Left ventricle myocardium inferior (tissue), 1 donor: Measurements from ENCODE around the gene DNASE1L3. TPM values are rescaled to one million over a fixed set of nuclear protein-coding genes. Genes with fewer than 3 reads are reported as not detected.

ENCODE experiments used
- DNase-seq: peaks from one replicate; pipeline ENCODE4 v3.0.0-alpha.2; 2020
- H3K27ac ChIP-seq: fragments of 200-600 bp; replicated peaks from 2 replicates; pipeline ENCODE4 v1.8.0; 2021
- H3K27me3 ChIP-seq: fragments of 200-600 bp; 2 replicates; pipeline ENCODE4 v1.8.0; 2021; ENCODE audit warnings: low read depth
- H3K36me3 ChIP-seq: fragments of 200-600 bp; 2 replicates; pipeline ENCODE4 v1.8.0; 2021
- H3K4me1 ChIP-seq: fragments of 200-600 bp; 2 replicates; pipeline ENCODE4 v1.8.0; 2021
- H3K4me3 ChIP-seq: fragments of 200-600 bp; 2 replicates; pipeline ENCODE4 v1.8.0; 2021; ENCODE audit warnings: mild to moderate bottlenecking, moderate library complexity
- H3K9me3 ChIP-seq: fragments of 200-600 bp; replicated peaks from 2 replicates; pipeline ENCODE4 v1.8.0; 2021
- intact Hi-C: fragments of 100-400 bp; cut with micrococcal nuclease; formaldehyde crosslinking; loops from one replicate; pipeline ENCODE4 v1.11.0; 2022
- long read RNA-seq: library from polyadenylated mRNA; unstranded; transcript quantifications from one replicate; pipeline ENCODE4 v2.0.0, GENCODE V29; 2021
- total RNA-seq: library from RNA; stranded (reverse); fragmentation: NEBNext Ultra II Directional; extraction: Animal tissue kit (Norgen Biotek cat#: 25700); gene quantifications from one replicate; pipeline ENCODE4 v1.2.1, GENCODE V29; 2021
- TF ChIP-seq, protein P1 (sequence below): fragments of 200-600 bp; IDR thresholded peaks from 2 replicates; pipeline ENCODE4 v1.8.0; 2021; ENCODE audit warnings: antibody characterized with exemption, mild to moderate bottlenecking, borderline replicate concordance
- donor health status: DM: no; HTN: yes; CAD: no; lungs with severe emphysema.

Gene DNASE1L3, protein sequence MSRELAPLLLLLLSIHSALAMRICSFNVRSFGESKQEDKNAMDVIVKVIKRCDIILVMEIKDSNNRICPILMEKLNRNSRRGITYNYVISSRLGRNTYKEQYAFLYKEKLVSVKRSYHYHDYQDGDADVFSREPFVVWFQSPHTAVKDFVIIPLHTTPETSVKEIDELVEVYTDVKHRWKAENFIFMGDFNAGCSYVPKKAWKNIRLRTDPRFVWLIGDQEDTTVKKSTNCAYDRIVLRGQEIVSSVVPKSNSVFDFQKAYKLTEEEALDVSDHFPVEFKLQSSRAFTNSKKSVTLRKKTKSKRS
- total RNA-seq, result 4.5 TPM
- long read RNA-seq, partial matches to known transcripts, result 0 of 2 reads
- long read RNA-seq, other reads (novel, unspliced or antisense), result 1 of 2 reads

DNA sequence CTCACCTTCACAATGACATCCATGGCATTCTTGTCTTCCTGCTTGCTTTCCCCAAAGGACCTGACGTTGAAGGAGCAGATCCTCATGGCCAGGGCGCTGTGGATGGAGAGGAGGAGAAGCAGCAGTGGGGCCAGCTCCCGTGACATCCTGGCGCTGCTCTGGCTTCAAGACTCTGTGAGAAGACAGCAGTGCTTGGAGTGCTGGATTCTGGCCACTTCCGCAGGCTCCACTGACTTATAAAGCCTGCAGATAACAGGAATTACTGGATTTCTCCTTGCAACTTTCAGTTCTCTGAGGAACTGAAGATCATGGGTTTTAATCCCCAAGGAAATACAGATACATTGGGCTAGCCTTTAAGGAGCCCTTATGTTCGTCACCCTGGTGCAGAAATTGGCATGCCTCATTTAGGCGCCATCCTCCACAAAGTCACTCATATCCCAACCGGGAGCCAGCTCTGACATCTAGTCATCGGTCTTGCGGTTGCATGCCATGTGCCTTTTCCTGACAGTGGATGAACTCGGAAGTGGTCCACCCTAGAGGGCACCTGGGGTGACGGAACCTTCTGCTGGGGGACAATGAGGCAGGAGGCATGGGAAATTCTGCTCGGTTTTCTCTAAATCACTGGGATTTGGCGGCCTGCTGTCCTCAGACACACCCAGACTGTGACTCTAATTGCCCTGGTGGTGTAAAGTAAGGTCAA is at the start of gene DNASE1L3:
Gene DNASE1L3, minus strand, starts transcription at position 212 of the 700 bp plus-strand sequence. Its CDS starts 66 bp downstream, at position 146.
- DNase-seq, result no peak
- H3K4me3 ChIP-seq, result no peak within 1 kb of the TSS
- intact Hi-C loops, result no loop called here

DNA sequence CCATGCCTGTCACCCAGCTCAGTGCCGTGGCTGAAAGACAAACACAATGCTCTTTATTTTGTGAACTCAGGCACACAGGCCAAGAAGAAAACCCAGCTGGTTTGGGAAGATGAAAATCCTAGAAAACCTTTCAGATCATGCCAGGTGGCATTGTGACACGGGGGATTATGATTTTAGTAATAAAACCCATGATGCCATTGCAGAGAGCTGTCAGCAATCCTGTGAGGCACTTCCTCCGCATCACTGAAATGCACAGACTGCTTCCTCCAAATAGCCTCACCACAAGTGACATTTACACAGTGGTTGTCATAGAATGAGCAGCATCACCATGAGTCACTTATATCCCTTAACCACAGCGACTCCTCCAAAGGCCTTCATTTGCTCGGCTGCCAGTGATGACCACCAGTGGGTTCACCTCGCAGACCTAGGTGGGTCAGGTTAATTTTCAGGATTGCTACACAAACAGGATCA is 49.5 kb upstream of the DNASE1L3 start:
- intact Hi-C loops, result no loop called here
- DNase-seq, result no peak
- no peak overlapping the region for H3K4me3 ChIP-seq
- no peaks in the 10 kb centered on the region for H3K9me3 ChIP-seq
- TF ChIP-seq, protein P1, sequence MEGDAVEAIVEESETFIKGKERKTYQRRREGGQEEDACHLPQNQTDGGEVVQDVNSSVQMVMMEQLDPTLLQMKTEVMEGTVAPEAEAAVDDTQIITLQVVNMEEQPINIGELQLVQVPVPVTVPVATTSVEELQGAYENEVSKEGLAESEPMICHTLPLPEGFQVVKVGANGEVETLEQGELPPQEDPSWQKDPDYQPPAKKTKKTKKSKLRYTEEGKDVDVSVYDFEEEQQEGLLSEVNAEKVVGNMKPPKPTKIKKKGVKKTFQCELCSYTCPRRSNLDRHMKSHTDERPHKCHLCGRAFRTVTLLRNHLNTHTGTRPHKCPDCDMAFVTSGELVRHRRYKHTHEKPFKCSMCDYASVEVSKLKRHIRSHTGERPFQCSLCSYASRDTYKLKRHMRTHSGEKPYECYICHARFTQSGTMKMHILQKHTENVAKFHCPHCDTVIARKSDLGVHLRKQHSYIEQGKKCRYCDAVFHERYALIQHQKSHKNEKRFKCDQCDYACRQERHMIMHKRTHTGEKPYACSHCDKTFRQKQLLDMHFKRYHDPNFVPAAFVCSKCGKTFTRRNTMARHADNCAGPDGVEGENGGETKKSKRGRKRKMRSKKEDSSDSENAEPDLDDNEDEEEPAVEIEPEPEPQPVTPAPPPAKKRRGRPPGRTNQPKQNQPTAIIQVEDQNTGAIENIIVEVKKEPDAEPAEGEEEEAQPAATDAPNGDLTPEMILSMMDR, result no peak
- H3K36me3 ChIP-seq, result peaks cover 45% of the 10 kb centered on the region
- no peaks in the 10 kb centered on the region for H3K27me3 ChIP-seq
- H3K27ac ChIP-seq, result no peak overlapping the region
- H3K4me1 ChIP-seq, result no peaks in the 10 kb centered on the region

More for the DNA sequence above, at the start of gene DNASE1L3:
- Histone ChIP-seq H3K27me3 (no peaks in the 10 kb centered on the region), H3K9me3 (no peaks in the 10 kb centered on the region), H3K36me3 (no peaks in the 10 kb centered on the region), H3K4me1 (peaks cover 11% of the 10 kb centered on the region), H3K27ac (no peak within 1 kb of the TSS)
- TF ChIP-seq, protein P1, result no peak

DNA sequence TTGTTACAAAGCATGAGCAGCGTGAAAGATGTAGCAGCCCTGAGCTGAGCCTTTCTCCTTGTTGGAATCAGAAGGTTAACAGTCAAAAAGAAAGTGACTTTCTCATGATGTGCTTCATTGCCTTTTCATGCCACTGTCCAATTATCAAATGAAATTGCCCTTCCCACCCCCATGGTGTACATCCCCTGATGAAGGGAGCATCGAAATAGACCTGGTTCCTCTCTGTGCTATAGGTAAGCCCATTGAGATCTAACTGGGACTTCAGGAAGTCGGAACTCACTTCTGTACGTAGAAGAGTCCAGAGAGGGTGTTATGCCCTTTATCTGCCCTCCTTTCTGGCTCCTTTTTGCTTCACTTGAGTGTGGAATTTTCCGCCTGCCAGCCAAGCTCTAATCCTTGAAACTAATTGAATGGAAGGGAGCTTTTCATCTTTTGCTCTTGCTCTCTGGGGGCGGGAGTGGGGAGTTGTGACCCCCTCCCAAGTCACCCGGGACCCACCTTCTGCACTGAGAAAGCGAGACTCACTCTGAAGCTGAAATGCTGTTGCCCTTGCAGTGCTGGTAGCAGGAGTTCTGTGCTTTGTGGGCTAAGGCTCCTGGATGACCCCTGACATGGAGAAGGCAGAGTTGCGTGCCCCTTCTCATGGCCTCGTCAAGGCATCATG is 47.8 kb upstream of the DNASE1L3 start:
- Histone ChIP-seq H3K4me3 (no peak overlapping the region), H3K27me3 (no peaks in the 10 kb centered on the region), H3K4me1 (peaks cover 6% of the 10 kb centered on the region), H3K36me3 (peaks cover 45% of the 10 kb centered on the region), H3K27ac (no peak overlapping the region), H3K9me3 (no peaks in the 10 kb centered on the region)
- TF ChIP-seq, protein P1, result no peak
- DNase-seq, result no peak
- intact Hi-C loops, result no loop called here

DNA sequence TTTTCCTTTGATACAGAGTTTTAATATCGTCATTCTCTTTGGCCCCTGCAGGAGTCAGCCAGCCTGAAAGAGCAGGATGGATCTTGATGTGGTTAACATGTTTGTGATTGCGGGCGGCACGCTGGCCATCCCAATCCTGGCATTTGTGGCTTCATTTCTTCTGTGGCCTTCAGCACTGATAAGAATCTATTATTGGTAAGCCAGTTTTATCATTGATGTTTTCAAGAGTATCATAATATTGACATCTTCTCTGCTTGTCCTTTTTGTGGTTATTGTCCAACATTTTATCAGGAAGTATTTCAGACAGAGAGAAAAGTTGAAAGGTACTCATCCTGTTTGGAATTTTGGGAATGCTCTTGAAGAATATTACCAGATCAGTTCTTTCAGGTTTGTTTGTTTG is 45.7 kb upstream of the DNASE1L3 start:
- no peak overlapping the region for H3K27ac ChIP-seq
- H3K9me3 ChIP-seq, result no peaks in the 10 kb centered on the region
- no peaks in the 10 kb centered on the region for H3K27me3 ChIP-seq
- intact Hi-C loops, result no loop called here
- DNase-seq, result no peak
- H3K36me3 ChIP-seq, result peaks cover 45% of the 10 kb centered on the region
- TF ChIP-seq, protein P1, result no peak
- peaks cover 6% of the 10 kb centered on the region for H3K4me1 ChIP-seq
- H3K4me3 ChIP-seq, result no peak overlapping the region

DNA sequence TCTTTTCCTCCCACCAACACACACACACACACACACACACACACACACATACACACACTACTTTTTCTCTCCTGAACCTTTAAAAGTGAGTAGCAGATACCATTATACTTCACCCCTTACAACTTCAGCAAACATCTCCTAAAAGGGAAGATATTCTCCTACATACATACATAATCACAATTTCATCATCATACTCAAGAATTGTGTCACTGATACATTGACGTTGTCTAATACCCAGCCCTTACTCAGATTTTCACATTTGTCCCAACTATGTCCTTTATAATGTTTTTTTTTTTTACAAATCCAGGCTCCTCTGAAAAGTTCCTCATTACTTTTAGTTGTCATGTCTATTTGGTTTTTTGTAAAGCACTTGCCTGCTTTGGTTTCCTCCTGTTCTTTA is 45.3 kb upstream of the DNASE1L3 start:
- Histone ChIP-seq H3K9me3 (no peaks in the 10 kb centered on the region), H3K4me1 (peaks cover 6% of the 10 kb centered on the region), H3K36me3 (peaks cover 45% of the 10 kb centered on the region), H3K27me3 (no peaks in the 10 kb centered on the region), H3K27ac (no peak overlapping the region), H3K4me3 (no peak overlapping the region)
- TF ChIP-seq, protein P1, result no peak
- DNase-seq, result no peak
- intact Hi-C loops, result no loop called here
